DOHH2 (cell line): Measurements from ENCODE around the gene MYO5A.
A peak's percentile ranks its signal among the peaks of the same experiment; 100 is the strongest.

Experiments used
- H3F3A ChIP-seq: fragments of 200-600 bp; sonication (generic), shearing (Covaris generic); 2 replicates; pipeline ENCODE4 v1.6.0; 2016; ENCODE audit warnings: antibody characterized with exemption, mild to moderate bottlenecking; ENCODE audit not compliant: control insufficient read depth, insufficient read depth
- H3K27ac ChIP-seq: fragments of 200-600 bp; sonication (generic); 2 replicates; pipeline ENCODE4 v1.5.1; 2014; ENCODE audit warnings: low read depth, mild to moderate bottlenecking, low read length, moderate library complexity
- H3K27me3 ChIP-seq: fragments of 200-600 bp; sonication (generic); 2 replicates; pipeline ENCODE4 v1.6.1; 2014; ENCODE audit warnings: mild to moderate bottlenecking, low read length, mixed read lengths; ENCODE audit not compliant: control insufficient read depth
- H3K36me3 ChIP-seq: fragments of 200-600 bp; sonication (generic); 2 replicates; pipeline ENCODE4 v1.6.1; 2014; ENCODE audit warnings: mild to moderate bottlenecking, low read length, moderate library complexity, mixed read lengths; ENCODE audit not compliant: control insufficient read depth
- H3K4me1 ChIP-seq: fragments of 200-600 bp; sonication (generic); 2 replicates; pipeline ENCODE4 v1.6.1; 2014; ENCODE audit warnings: mild to moderate bottlenecking, low read length, mixed read lengths; ENCODE audit not compliant: control insufficient read depth
- H3K4me2 ChIP-seq: fragments of 200-600 bp; sonication (generic); 2 replicates; pipeline ENCODE4 v1.6.0; 2014; ENCODE audit warnings: mild to moderate bottlenecking, low read length, moderate library complexity
- H3K4me3 ChIP-seq: fragments of 200-600 bp; sonication (generic); 2 replicates; pipeline ENCODE4 v1.5.1; 2014; ENCODE audit warnings: mild to moderate bottlenecking, low read length, mixed read lengths
- H3K79me2 ChIP-seq: fragments of 200-600 bp; sonication (generic); 2 replicates; pipeline ENCODE4 v1.6.1; 2014; ENCODE audit warnings: mild to moderate bottlenecking, low read length, mixed read lengths; ENCODE audit not compliant: control insufficient read depth
- H3K9me2 ChIP-seq: fragments of 200-600 bp; sonication (generic); replicated peaks from 2 replicates; pipeline ENCODE4 v1.6.1; 2014; ENCODE audit warnings: mild to moderate bottlenecking, low read length, mixed read lengths; ENCODE audit not compliant: control insufficient read depth
- H3K9me3 ChIP-seq: fragments of 200-600 bp; sonication (generic); 2 replicates; pipeline ENCODE4 v1.6.1; 2014; ENCODE audit warnings: antibody characterized with exemption, low read length, mixed read lengths; ENCODE audit not compliant: control insufficient read depth, insufficient read depth
- H4K20me1 ChIP-seq: fragments of 200-600 bp; sonication (generic); 2 replicates; pipeline ENCODE4 v1.6.0; 2014; ENCODE audit warnings: low read depth, mild to moderate bottlenecking, antibody characterized with exemption, low read length, moderate library complexity; ENCODE audit not compliant: control insufficient read depth, insufficient read depth
- EZH2phosphoT487 ChIP-seq: fragments of 200-600 bp; sonication (generic); IDR thresholded peaks from 2 replicates; pipeline ENCODE4 v1.6.1; 2017; ENCODE audit warnings: borderline replicate concordance, mild to moderate bottlenecking, antibody characterized with exemption, low read length, moderate library complexity, mixed read lengths
- TF ChIP-seq, protein P1 (sequence below): fragments of 200-600 bp; sonication (generic); IDR thresholded peaks from one replicate; pipeline ENCODE4 v1.5.1; 2014; ENCODE audit warnings: antibody characterized with exemption, mild to moderate bottlenecking, low read depth, low read length; ENCODE audit not compliant: poor library complexity, severe bottlenecking

The MYO5A gene

DNA sequence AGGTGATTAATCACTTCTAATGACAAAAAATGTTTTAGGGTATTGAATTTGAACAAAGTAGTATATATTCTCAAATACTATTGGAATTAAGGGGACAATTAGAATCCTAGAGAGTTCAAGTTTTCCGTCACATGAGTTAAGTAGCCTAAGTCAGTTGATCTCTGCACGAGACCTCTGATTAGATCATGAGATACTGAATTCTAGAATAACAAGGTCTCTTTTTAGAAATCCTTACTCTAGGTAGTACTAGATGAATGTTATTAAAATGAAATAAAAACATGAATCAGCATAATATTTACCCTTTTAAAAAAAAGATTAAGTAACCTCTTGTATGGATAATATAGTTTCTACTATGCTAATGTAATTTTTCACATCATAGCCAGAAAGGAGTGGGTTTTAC is 43.4 kb downstream of the MYO5A start:
- no peaks in the 10 kb centered on the region for H3K27me3 ChIP-seq
- H3F3A ChIP-seq = peaks cover 3% of the 10 kb centered on the region
- no peak overlapping the region for H3K27ac ChIP-seq
- H3K4me1 ChIP-seq = peaks cover 70% of the 10 kb centered on the region
- H3K4me3 ChIP-seq = no peak overlapping the region
- H3K9me3 ChIP-seq = no peaks in the 10 kb centered on the region
- TF ChIP-seq EZH2phosphoT487 = no peak
- TF ChIP-seq, protein P1, sequence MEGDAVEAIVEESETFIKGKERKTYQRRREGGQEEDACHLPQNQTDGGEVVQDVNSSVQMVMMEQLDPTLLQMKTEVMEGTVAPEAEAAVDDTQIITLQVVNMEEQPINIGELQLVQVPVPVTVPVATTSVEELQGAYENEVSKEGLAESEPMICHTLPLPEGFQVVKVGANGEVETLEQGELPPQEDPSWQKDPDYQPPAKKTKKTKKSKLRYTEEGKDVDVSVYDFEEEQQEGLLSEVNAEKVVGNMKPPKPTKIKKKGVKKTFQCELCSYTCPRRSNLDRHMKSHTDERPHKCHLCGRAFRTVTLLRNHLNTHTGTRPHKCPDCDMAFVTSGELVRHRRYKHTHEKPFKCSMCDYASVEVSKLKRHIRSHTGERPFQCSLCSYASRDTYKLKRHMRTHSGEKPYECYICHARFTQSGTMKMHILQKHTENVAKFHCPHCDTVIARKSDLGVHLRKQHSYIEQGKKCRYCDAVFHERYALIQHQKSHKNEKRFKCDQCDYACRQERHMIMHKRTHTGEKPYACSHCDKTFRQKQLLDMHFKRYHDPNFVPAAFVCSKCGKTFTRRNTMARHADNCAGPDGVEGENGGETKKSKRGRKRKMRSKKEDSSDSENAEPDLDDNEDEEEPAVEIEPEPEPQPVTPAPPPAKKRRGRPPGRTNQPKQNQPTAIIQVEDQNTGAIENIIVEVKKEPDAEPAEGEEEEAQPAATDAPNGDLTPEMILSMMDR = no peak
- H4K20me1 ChIP-seq = no peaks in the 10 kb centered on the region
- H3K4me2 ChIP-seq = no peak overlapping the region
- H3K9me2 ChIP-seq = no peaks in the 10 kb centered on the region
- H3K79me2 ChIP-seq = peaks cover 71% of the 10 kb centered on the region
- H3K36me3 ChIP-seq = no peaks in the 10 kb centered on the region

- Histone ChIP-seq H3F3A (peaks cover 3% of the 10 kb centered on the region), H3K9me2 (no peaks in the 10 kb centered on the region), H3K79me2 (peaks cover 62% of the 10 kb centered on the region), H4K20me1 (no peaks in the 10 kb centered on the region), H3K4me3 (no peak overlapping the region), H3K4me2 (no peak overlapping the region), H3K4me1 (peaks cover 62% of the 10 kb centered on the region), H3K27me3 (no peaks in the 10 kb centered on the region), H3K27ac (no peak overlapping the region), H3K9me3 (no peaks in the 10 kb centered on the region), H3K36me3 (no peaks in the 10 kb centered on the region)
- TF ChIP-seq, protein P1 = no peak
- TF ChIP-seq EZH2phosphoT487 = no peak
Observed at GRCh38 chr15:52483707-52484106, 45.0 kb downstream of the MYO5A start.

GRCh38 chr15:52481915-52482314 is 46.8 kb downstream of the MYO5A start:
- Histone ChIP-seq H3K9me2 (no peaks in the 10 kb centered on the region), H3K79me2 (peaks cover 45% of the 10 kb centered on the region), H3K36me3 (no peaks in the 10 kb centered on the region), H3F3A (peaks cover 3% of the 10 kb centered on the region), H3K4me3 (peak overlapping the region; percentile 46), H3K27me3 (no peaks in the 10 kb centered on the region), H4K20me1 (no peaks in the 10 kb centered on the region), H3K27ac (peak overlapping the region; percentile 36), H3K4me1 (peaks cover 44% of the 10 kb centered on the region), H3K4me2 (peak overlapping the region; percentile 70), H3K9me3 (no peaks in the 10 kb centered on the region)
- TF ChIP-seq, protein P1 = no peak
- no peak for TF ChIP-seq EZH2phosphoT487
